Measurements from ENCODE around the gene MSRB3. TPM values are rescaled to one million over a fixed set of nuclear protein-coding genes. Genes with fewer than 3 reads are reported as not detected.

Gene MSRB3
- total and polyA plus RNA-seq, 4 donors: 1.0 to 5.2 (median 3.1) TPM

- H3K4me1 ChIP-seq (ENCODE audit: control insufficient read depth in 4 of 4, insufficient read depth in 4 of 4, low read length in 3 of 4): peaks cover 5 to 17% (median 14%) of the 10 kb centered on the region in 4 donors
- H3K27me3 ChIP-seq (ENCODE audit: control insufficient read depth in 4 of 4, insufficient read depth in 4 of 4, low read length in 3 of 4): no peaks in the 10 kb centered on the region
- WGBS: 65% methylated on average over 11 of the region's 11 CpGs
- H3K36me3 ChIP-seq (ENCODE audit: control insufficient read depth in 4 of 4, insufficient read depth in 3 of 4, low read depth in 1 of 4, low read length in 3 of 4): no peaks in the 10 kb centered on the region
- H3K4me3 ChIP-seq (ENCODE audit: low read depth in 1 of 3, low read length in 3 of 3): no peak overlapping the region
- peak; percentile 7 to 13 for TF ChIP-seq HNF4A (conservative IDR thresholded peaks at IDR 0.05)
- TF ChIP-seq RXRA (IDR thresholded peaks at IDR 0.05): peak in 1 of 2 donors; percentile 6
- peak in 1 of 2 donors; percentile 41 for TF ChIP-seq RAD21 (IDR thresholded peaks at IDR 0.05)
- no peak for TF ChIP-seq TAF1 (conservative IDR thresholded peaks at IDR 0.05)
- no peak for TF ChIP-seq HNF4G (IDR thresholded peaks at IDR 0.05)
- TF ChIP-seq REST (IDR thresholded peaks at IDR 0.05): no peak
- no peak for TF ChIP-seq MAX (IDR thresholded peaks at IDR 0.05)
- no peak for TF ChIP-seq FOXA1 (IDR thresholded peaks at IDR 0.05)
- peak; percentile 26 for TF ChIP-seq YY1 (IDR thresholded peaks at IDR 0.05)
- no peak for TF ChIP-seq NR2F2 (IDR thresholded peaks at IDR 0.05)
- no peak for TF ChIP-seq ATF3 (IDR thresholded peaks at IDR 0.05)
- H3K9me3 ChIP-seq (ENCODE audit: control insufficient read depth in 4 of 4, low read length in 3 of 4): no peaks in the 10 kb centered on the region
- peak overlapping the region; percentile 15 to 68 for H3K27ac ChIP-seq (ENCODE audit: low read depth in 1 of 2, low read length in 2 of 2)
- no peak for DNase-seq (ENCODE audit: low spot score)
- no peak overlapping the region for H3K9ac ChIP-seq (ENCODE audit: low read depth in 1 of 2, low read length in 2 of 2)
Observed at GRCh38 chr12:65511134-65511834, 232.8 kb downstream of the MSRB3 start.

- WGBS: 84% methylated on average over 3 of the region's 3 CpGs
- no peak for DNase-seq (ENCODE audit: low spot score)
- Histone ChIP-seq H3K4me3 (ENCODE audit: low read depth in 1 of 3, low read length in 3 of 3) (no peak overlapping the region), H3K9me3 (ENCODE audit: control insufficient read depth in 4 of 4, low read length in 3 of 4) (no peaks in the 10 kb centered on the region), H3K9ac (ENCODE audit: low read depth in 1 of 2, low read length in 2 of 2) (no peak overlapping the region), H3K27me3 (ENCODE audit: control insufficient read depth in 4 of 4, insufficient read depth in 4 of 4, low read length in 3 of 4) (no peaks in the 10 kb centered on the region), H3K4me1 (ENCODE audit: control insufficient read depth in 4 of 4, insufficient read depth in 4 of 4, low read length in 3 of 4) (peaks cover 5 to 17% (median 14%) of the 10 kb centered on the region in 4 donors), H3K36me3 (ENCODE audit: control insufficient read depth in 4 of 4, insufficient read depth in 3 of 4, low read depth in 1 of 4, low read length in 3 of 4) (no peaks in the 10 kb centered on the region), H3K27ac (ENCODE audit: low read depth in 1 of 2, low read length in 2 of 2) (no peak overlapping the region)
- TF ChIP-seq GABPA (IDR thresholded peaks at IDR 0.05 in 1 of 2, conservative IDR thresholded peaks at IDR 0.05 in 1 of 2): no peak
- no peak for TF ChIP-seq JUND (IDR thresholded peaks at IDR 0.05)
- TF ChIP-seq HNF4A (conservative IDR thresholded peaks at IDR 0.05): no peak
- TF ChIP-seq FOXA2 (IDR thresholded peaks at IDR 0.05): no peak
- TF ChIP-seq REST (IDR thresholded peaks at IDR 0.05): no peak
- TF ChIP-seq FOXA1 (IDR thresholded peaks at IDR 0.05): no peak
- no peak for TF ChIP-seq ATF3 (IDR thresholded peaks at IDR 0.05)
- TF ChIP-seq CTCF (IDR thresholded peaks at IDR 0.05; ENCODE audit: low read depth, low read length, missing input control): no peak
- no peak for TF ChIP-seq MAX (IDR thresholded peaks at IDR 0.05)
- TF ChIP-seq RXRA (IDR thresholded peaks at IDR 0.05): no peak
- no peak for TF ChIP-seq TAF1 (conservative IDR thresholded peaks at IDR 0.05)
- no peak for TF ChIP-seq NR2F2 (IDR thresholded peaks at IDR 0.05)
- no peak for TF ChIP-seq YY1 (IDR thresholded peaks at IDR 0.05)
- no peak for TF ChIP-seq RAD21 (IDR thresholded peaks at IDR 0.05)
Observed at GRCh38 chr12:65511912-65512311, 233.4 kb downstream of the MSRB3 start.

All from liver (tissue), 9 donors.